Endodermal cell (in vitro differentiated cells): ENCODE results near the gene EXPH5. TPM values are rescaled to one million over a fixed set of nuclear protein-coding genes. Genes with fewer than 3 reads are reported as not detected.

Experiments
- DNase-seq: peaks from one replicate; pipeline ENCODE4 v3.0.0-alpha.2; 2017
- H3K27ac ChIP-seq: 2 replicates; pipeline ENCODE4 v1.5.1; 2013; ENCODE audit warnings: mild to moderate bottlenecking, low read depth, low read length, moderate library complexity
- H3K27me3 ChIP-seq: 2 replicates; pipeline ENCODE4 v1.6.1; 2013; ENCODE audit warnings: mild to moderate bottlenecking, low read length, moderate library complexity; ENCODE audit not compliant: insufficient read depth, control insufficient read depth, poor library complexity, severe bottlenecking
- H3K36me3 ChIP-seq: 2 replicates; pipeline ENCODE4 v1.7.0; 2013; ENCODE audit warnings: mild to moderate bottlenecking, low read length, moderate library complexity; ENCODE audit not compliant: control insufficient read depth, insufficient read depth
- H3K4me1 ChIP-seq: one replicate; pipeline ENCODE4 v1.7.0; 2013; ENCODE audit warnings: low read length; ENCODE audit not compliant: control insufficient read depth, insufficient read depth
- H3K4me3 ChIP-seq: 2 replicates; pipeline ENCODE4 v1.5.1; 2013; ENCODE audit warnings: mild to moderate bottlenecking, low read length, moderate library complexity
- H3K9ac ChIP-seq: 2 replicates; pipeline ENCODE4 v1.6.1; 2013; ENCODE audit warnings: mild to moderate bottlenecking, low read length, moderate library complexity; ENCODE audit not compliant: poor library complexity, severe bottlenecking; ENCODE audit errors: extremely low read depth
- H3K9me3 ChIP-seq: 2 replicates; pipeline ENCODE4 v1.6.1; 2013; ENCODE audit warnings: mild to moderate bottlenecking, low read length, moderate library complexity; ENCODE audit not compliant: control insufficient read depth
- H3K27ac Mint-ChIP-seq: 2 replicates; pipeline ENCODE4 v1.8.0; 2020; ENCODE audit warnings: mixed read lengths
- H3K27me3 Mint-ChIP-seq: 2 replicates; pipeline ENCODE4 v1.8.0; 2021; ENCODE audit warnings: mild to moderate bottlenecking, mixed read lengths; ENCODE audit not compliant: insufficient read depth
- H3K36me3 Mint-ChIP-seq: 2 replicates; pipeline ENCODE4 v1.8.0; 2020; ENCODE audit warnings: low read depth, mixed read lengths
- H3K4me1 Mint-ChIP-seq: 2 replicates; pipeline ENCODE4 v1.8.0; 2020; ENCODE audit warnings: mixed read lengths
- H3K4me3 Mint-ChIP-seq: 2 replicates; pipeline ENCODE4 v1.8.0; 2020; ENCODE audit warnings: mild to moderate bottlenecking, moderate library complexity, mixed read lengths
- H3K9me3 Mint-ChIP-seq: 2 replicates; pipeline ENCODE4 v1.8.0; 2020; ENCODE audit warnings: mild to moderate bottlenecking, mixed read lengths
- WGBS, 2 experiments: methylation state at CpG; one replicate each; pipeline versions ENCODE4 v1.1.5 to v1.1.7; 2013; ENCODE audit warnings: missing lambda C conversion rate in 2 of 2, mixed read lengths in 1 of 2; ENCODE audit not compliant: insufficient coverage in 1 of 2, insufficient read length in 1 of 2; 5-methylcytosine and 5-hydroxymethylcytosine counted together
- total RNA-seq, 2 donors: library from RNA; stranded (reverse); fragmentation: NEBNext Ultra II Directional in 1 of 2; extraction: Animal tissue kit (Norgen Biotek cat#: 25700) in 1 of 2; gene quantifications; 2 replicates in 1 of 2; 3 replicates in 1 of 2; pipeline ENCODE4 v1.2.1, GENCODE V29; 2021
- TF ChIP-seq, protein P1 (sequence below): fragments of 200-600 bp; sonication (generic); conservative IDR thresholded peaks from 2 replicates; pipeline ENCODE4 v1.5.0; 2021; ENCODE audit warnings: antibody characterized with exemption, mild to moderate bottlenecking

EXPH5 gene
- total RNA-seq, 2 donors from 2014 or later = 4.8 to 6.4 TPM

DNA sequence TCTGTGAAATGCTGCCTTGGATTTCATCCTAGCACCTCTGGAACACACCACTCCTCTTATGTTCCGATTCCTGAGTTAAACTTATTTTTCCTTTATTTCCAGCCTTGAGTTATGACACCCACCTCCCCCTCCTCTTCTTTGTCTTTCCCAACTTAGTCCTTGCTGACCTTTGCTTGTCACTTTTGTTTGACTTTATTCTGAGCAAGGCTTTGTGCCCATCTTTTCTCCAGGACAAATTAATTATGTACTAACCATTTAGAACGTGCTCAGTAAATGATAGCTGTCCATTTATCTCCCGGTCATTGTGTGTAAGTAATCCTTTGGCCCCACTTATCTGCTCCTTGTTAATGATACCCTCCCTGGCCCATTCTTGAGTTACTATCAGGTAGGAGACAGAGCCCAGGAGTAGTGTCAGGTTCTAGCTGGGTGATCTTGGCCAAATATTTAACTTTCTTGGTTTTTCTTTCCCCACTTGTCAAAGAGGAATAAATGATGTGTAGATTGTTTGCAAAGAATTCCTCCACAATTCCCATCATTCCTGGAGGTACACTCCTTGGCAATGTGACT is 44.2 kb downstream of the EXPH5 start:
- no peak for DNase-seq
- Histone ChIP-seq H3K27ac (no peak overlapping the region), H3K27me3 (no peaks in the 10 kb centered on the region), H3K4me1 (peaks cover 20% of the 10 kb centered on the region), H3K4me3 (no peak overlapping the region), H3K9me3 (no peaks in the 10 kb centered on the region), H3K36me3 (no peaks in the 10 kb centered on the region), H3K9ac (no peak overlapping the region)
- Mint-ChIP-seq H3K27me3 (no peaks in the 10 kb centered on the region), H3K9me3 (no peaks in the 10 kb centered on the region), H3K36me3 (no peaks in the 10 kb centered on the region), H3K4me1 (peaks cover 42% of the 10 kb centered on the region), H3K4me3 (no peak overlapping the region), H3K27ac (no peak overlapping the region)
- 56 to 85% methylated on average over 2 to 3 of the region's 3 CpGs for WGBS, 2 experiments
- TF ChIP-seq, protein P1, sequence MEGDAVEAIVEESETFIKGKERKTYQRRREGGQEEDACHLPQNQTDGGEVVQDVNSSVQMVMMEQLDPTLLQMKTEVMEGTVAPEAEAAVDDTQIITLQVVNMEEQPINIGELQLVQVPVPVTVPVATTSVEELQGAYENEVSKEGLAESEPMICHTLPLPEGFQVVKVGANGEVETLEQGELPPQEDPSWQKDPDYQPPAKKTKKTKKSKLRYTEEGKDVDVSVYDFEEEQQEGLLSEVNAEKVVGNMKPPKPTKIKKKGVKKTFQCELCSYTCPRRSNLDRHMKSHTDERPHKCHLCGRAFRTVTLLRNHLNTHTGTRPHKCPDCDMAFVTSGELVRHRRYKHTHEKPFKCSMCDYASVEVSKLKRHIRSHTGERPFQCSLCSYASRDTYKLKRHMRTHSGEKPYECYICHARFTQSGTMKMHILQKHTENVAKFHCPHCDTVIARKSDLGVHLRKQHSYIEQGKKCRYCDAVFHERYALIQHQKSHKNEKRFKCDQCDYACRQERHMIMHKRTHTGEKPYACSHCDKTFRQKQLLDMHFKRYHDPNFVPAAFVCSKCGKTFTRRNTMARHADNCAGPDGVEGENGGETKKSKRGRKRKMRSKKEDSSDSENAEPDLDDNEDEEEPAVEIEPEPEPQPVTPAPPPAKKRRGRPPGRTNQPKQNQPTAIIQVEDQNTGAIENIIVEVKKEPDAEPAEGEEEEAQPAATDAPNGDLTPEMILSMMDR = no peak

DNA sequence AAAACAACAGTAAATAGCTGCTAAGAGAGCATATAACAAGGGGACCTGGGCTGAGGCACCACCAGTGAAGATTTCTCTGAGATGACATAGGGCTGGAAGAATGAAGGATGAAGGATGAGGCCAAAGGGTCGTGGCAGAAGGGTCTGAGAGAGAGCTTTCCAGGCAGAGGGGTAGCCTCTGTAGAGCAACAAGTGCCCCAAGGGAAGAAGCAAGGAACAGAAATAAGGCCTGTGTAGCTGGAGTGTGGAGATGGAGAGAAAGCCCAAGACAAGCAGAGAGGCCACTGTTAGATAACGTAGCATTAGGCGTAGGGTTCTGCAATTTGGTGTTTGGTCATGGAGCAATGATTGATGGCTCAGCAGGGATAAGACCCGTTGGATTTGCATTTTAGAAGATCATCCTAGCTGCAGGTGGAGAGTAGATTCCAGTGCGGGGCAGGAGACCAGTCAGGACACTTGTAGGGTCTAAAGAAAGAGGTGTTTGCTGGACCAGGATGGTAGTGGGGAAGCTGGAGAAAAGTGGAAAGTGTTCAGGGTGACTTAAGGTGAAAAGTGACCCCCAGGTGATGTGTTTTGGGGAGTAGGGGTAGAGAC is 47.6 kb downstream of the EXPH5 start:
- Histone ChIP-seq H3K9me3 (no peaks in the 10 kb centered on the region), H3K27ac (no peak overlapping the region), H3K4me1 (peaks cover 7% of the 10 kb centered on the region), H3K36me3 (peaks cover 6% of the 10 kb centered on the region), H3K27me3 (no peaks in the 10 kb centered on the region), H3K4me3 (no peak overlapping the region), H3K9ac (no peak overlapping the region)
- no peak for DNase-seq
- Mint-ChIP-seq H3K27me3 (no peaks in the 10 kb centered on the region), H3K4me3 (no peak overlapping the region), H3K27ac (no peak overlapping the region), H3K9me3 (no peaks in the 10 kb centered on the region), H3K36me3 (no peaks in the 10 kb centered on the region), H3K4me1 (peaks cover 33% of the 10 kb centered on the region)
- TF ChIP-seq, protein P1 = no peak
- 84 to 91% methylated on average over 5 of the region's 5 CpGs for whole genome bisulfite sequencing, 2 experiments

DNA sequence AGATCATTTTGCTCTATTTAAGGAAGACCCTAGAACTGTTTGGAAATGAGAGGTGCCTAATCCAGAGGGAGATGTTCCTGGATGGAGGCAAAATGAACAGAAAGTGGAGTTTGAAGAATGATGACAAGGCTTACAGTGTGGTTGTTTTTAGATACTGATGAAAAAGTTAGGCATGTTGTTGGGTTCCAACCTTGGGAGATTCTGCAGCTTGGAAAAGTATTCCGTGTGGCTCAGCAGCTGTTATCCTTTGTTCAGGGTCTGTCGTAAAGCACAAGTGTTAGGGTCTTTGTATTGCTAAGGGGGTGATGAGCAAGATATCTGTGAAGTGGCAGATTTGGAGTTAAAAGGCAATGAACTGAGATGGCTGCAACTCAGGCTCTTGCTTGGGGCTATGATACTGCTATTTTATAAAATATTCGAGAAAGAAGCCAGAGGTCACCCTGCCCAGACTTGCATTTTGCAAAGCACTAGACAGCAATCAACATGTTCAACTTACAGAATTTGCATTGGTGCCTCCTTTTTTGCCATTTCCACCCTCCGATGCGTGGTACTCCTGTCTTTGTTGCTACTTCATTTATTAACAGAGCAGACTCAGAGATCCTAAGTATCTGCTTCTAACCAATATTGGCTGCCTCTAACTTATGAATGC is 50.1 kb downstream of the EXPH5 start:
- Histone ChIP-seq H3K9ac (no peak overlapping the region), H3K27ac (no peak overlapping the region), H3K9me3 (no peaks in the 10 kb centered on the region), H3K4me3 (no peak overlapping the region), H3K36me3 (peaks cover 6% of the 10 kb centered on the region), H3K4me1 (no peaks in the 10 kb centered on the region), H3K27me3 (no peaks in the 10 kb centered on the region)
- Mint-ChIP-seq H3K27me3 (no peaks in the 10 kb centered on the region), H3K4me3 (no peak overlapping the region), H3K4me1 (peaks cover 18% of the 10 kb centered on the region), H3K27ac (no peak overlapping the region), H3K9me3 (no peaks in the 10 kb centered on the region), H3K36me3 (no peaks in the 10 kb centered on the region)
- TF ChIP-seq, protein P1 = no peak
- WGBS, 2 experiments = 91 to 98% methylated on average over 4 to 5 of the region's 5 CpGs
- DNase-seq = no peak
